Measurements from ENCODE around the gene NRXN3. TPM values are rescaled to one million over a fixed set of nuclear protein-coding genes. Genes with fewer than 3 reads are reported as not detected.

Gene NRXN3
- total RNA-seq, 6 experiments from 2014 or later, result 0.07 to 0.28 (median 0.11) TPM; not detected in 2

- Mint-ChIP-seq H3K27ac (no peak overlapping the region), H3K9me3 (peaks cover 28% of the 10 kb centered on the region), H3K4me1 (ENCODE audit: low read depth) (no peaks in the 10 kb centered on the region), H3K27me3 (ENCODE audit: insufficient read depth) (no peaks in the 10 kb centered on the region; the same call in 1 of the 2 replicates), H3K36me3 (ENCODE audit: low read depth) (0 out of 2 replicates have a peak, but pooled peaks cover 5% of the 10 kb centered on the region), H3K4me3 (no peak overlapping the region)
- TF ChIP-seq CTCF (IDR thresholded peaks at IDR 0.05), result no peak
- no peak for DNase-seq
Measured at GRCh38 chr14:78752518-78753188, 582.5 kb downstream of the NRXN3 start.

DNA sequence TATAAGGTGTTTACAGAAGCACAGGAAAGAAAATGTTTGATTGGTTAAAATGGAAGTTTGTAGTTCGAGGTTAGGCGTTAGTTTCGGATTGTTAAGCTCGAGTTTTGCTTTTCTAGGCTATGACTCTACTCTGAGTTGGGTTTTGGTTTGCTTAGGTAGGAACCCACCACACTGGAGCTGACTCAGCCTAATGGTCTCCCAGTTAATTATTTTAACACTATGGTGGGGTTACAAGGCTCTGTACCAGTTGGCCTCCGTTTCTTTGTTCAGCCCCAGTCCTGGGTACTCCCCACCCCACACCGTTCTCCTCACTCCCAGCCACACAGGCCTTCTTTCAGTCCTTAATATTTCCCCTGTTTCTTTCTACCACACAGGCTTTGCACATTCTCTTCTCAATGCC is 583.9 kb downstream of the NRXN3 start:
- H3K9me3 Mint-ChIP-seq, result peaks cover 28% of the 10 kb centered on the region

GRCh38 chr14:78758333-78758732 is 588.2 kb downstream of the NRXN3 start:
- peak; percentile 7 for DNase-seq
- no peaks in the 10 kb centered on the region; the same call in 1 of the 2 replicates for H3K27me3 Mint-ChIP-seq (ENCODE audit: insufficient read depth)
- H3K4me1 Mint-ChIP-seq (ENCODE audit: low read depth), result no peaks in the 10 kb centered on the region
- peak; percentile 69 for TF ChIP-seq CTCF (IDR thresholded peaks at IDR 0.05)
- no peak overlapping the region for H3K4me3 Mint-ChIP-seq
- H3K36me3 Mint-ChIP-seq (ENCODE audit: low read depth), result no peaks in the 10 kb centered on the region
- peaks cover 11% of the 10 kb centered on the region for H3K9me3 Mint-ChIP-seq
- H3K27ac Mint-ChIP-seq, result no peak overlapping the region

More for the DNA sequence above, 583.9 kb downstream of the NRXN3 start:
- H3K4me3 Mint-ChIP-seq, result no peak overlapping the region
- no peak overlapping the region for H3K27ac Mint-ChIP-seq
- no peak for DNase-seq
- TF ChIP-seq CTCF (IDR thresholded peaks at IDR 0.05), result no peak
- 0 out of 2 replicates have a peak, but pooled peaks cover 5% of the 10 kb centered on the region for H3K36me3 Mint-ChIP-seq (ENCODE audit: low read depth)
- H3K4me1 Mint-ChIP-seq (ENCODE audit: low read depth), result no peaks in the 10 kb centered on the region
- H3K27me3 Mint-ChIP-seq (ENCODE audit: insufficient read depth), result no peaks in the 10 kb centered on the region; the same call in 1 of the 2 replicates

DNA sequence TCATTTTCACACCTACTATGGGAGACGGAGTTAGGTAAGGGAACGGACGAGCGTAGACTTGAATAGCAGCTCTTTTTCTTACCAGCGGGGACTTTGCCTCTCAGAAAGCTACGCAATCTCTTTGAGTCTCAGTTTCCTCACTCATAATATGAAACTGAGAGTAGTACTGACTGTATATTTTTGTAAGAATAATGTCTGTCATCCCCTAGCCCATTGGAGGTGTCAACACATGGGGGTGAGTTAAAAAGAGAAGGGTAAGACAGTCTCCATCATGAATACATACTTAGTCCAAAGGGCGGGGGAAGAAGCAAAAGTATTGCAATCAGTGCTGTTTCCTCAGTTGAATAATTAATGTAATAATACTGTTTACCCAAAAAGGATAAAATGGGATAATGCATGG is 592.2 kb downstream of the NRXN3 start:
- Mint-ChIP-seq H3K36me3 (ENCODE audit: low read depth) (no peaks in the 10 kb centered on the region), H3K4me3 (no peak overlapping the region), H3K4me1 (ENCODE audit: low read depth) (no peaks in the 10 kb centered on the region), H3K27me3 (ENCODE audit: insufficient read depth) (no peaks in the 10 kb centered on the region), H3K27ac (no peak overlapping the region), H3K9me3 (peaks cover 4% of the 10 kb centered on the region)
- DNase-seq, result no peak
- TF ChIP-seq CTCF (IDR thresholded peaks at IDR 0.05), result no peak

DNA sequence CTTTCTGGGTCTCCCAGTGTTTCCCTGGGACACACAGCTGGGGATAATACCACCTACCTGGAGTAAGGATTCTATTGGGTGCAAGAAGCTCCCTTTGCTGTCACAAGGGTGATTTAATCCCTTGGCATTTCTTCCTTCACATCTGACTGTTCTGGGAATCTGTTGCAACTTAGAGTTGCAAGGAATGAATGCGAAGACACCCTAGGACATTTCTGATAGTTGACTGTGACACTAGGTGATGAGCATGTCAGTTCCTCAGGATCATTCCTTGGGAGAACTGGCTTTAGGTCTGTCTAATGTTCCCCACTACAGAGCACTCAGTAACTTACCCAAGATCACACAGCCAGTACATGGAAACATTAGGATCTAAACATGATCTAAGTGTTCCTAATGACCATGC is 593.6 kb downstream of the NRXN3 start:
- peaks cover 7% of the 10 kb centered on the region for H3K9me3 Mint-ChIP-seq
- no peak for DNase-seq
- TF ChIP-seq CTCF (IDR thresholded peaks at IDR 0.05), result no peak
- H3K4me1 Mint-ChIP-seq (ENCODE audit: low read depth), result no peaks in the 10 kb centered on the region
- H3K27ac Mint-ChIP-seq, result no peak overlapping the region
- no peak overlapping the region for H3K4me3 Mint-ChIP-seq
- H3K27me3 Mint-ChIP-seq (ENCODE audit: insufficient read depth), result no peaks in the 10 kb centered on the region
- H3K36me3 Mint-ChIP-seq (ENCODE audit: low read depth), result no peaks in the 10 kb centered on the region
